Mesenteric fat pad (tissue), 1 donor: ENCODE results near the gene FARP1. TPM values are rescaled to one million over a fixed set of nuclear protein-coding genes. Genes with fewer than 3 reads are reported as not detected.

Experiments used
- DNase-seq: peaks from one replicate; pipeline ENCODE4 v3.0.0-alpha.2; 2020; ENCODE audit warnings: low spot score
- total RNA-seq: library from RNA; stranded (reverse); fragmentation: NEBNext Ultra II Directional; extraction: Animal tissue kit (Norgen Biotek cat#: 25700); gene quantifications from one replicate; pipeline ENCODE4 v1.2.1, GENCODE V29; 2021
- donor health status: DM: yes; HTN: yes; CAD: no.

Gene FARP1
- total RNA-seq, 1 donor from 2014 or later: 42.5 TPM

DNA sequence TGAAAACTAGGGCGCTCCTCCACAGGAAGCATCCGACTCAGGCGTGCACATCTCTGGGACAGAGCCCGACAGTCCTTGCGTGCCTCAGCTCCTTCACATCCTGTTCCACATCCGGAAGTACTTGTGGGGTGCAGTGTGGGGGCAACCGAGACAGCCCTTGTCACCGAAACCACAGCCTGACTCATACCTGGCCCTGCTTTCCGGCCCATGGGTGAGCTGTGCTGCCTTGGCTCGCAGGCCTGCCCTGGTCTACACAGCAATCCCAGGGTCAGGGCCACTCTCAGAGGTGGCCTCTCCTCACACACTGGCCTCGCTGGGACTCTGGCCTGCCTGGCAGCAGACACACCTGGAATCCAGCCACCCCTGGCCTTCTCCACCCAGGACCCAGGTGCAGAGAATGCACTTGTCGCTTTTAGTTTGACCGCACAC is 333.7 kb downstream of the FARP1 start:
- DNase-seq: no peak

- DNase-seq: no peak
Measured at GRCh38 chr13:98478189-98479129, 335.6 kb downstream of the FARP1 start.

DNA sequence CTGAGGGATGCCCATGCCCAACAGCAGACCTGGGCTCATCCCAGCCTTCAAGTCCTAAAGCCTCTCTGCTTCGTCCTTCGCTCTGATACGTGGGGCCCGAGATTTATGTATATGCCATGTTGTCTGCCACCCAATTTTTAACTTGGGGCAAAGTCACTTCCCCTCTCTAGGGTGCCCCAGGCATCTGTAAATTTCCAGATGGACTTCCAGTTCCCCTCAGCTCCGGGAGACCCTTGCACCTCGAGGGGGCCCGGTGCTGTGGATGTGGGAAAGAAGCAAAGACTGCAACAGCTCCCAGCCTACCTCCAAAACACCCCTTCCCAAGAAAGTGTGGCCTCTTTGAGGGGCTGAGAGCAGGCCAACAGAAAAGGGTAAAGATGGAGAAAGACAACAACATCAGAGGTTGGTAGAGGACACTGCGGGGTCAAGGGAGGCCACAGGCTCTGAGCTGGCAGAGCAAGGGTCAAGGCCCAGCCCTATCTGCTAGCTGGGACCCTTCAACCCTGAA is 336.7 kb downstream of the FARP1 start:
- peak; percentile 59 for DNase-seq

DNA sequence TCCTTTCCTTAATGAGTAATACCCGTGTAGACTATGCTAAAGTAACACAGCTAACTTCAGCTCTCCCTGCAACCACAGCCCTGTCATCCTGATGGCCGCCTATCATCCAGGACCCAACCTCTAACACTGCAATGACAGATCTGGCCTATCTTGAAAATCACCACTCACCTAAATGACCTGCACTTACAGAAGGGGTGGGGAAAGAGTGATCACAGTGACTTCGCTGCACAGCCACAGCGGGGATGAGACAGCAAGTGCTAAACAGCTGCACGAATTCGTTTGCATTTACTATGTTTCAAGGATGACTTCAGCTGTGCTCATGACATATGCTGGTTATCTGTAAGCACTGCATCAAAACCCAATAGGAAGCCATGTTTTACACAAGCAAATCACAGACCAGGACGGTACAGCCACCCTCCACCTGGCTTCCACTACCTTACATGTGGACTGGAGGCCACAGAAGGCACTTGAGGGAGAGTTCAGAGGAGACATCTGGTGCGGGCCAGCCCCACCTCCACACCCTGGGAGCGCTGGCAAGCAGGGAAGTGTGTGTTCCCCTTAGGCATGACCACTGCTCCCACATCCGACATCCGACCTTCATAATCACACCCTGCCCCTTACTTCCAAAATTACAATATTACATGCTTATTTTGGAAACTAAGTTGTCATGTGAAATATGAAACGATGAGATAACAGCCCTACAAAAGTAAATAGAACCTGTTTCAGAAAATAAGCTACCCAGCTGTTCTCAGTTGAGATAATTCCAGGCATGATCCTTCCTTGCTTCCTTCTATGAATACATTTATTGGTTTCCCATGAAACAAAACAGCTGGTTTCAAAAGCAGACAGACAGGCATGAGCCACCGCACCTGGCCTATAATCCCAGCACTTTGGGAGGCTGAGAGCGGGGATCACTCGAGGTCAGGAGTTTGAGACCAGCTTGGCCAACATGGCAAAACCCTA is 338.3 kb downstream of the FARP1 start:
- DNase-seq: peak; percentile 53

- peak; percentile 92 for DNase-seq
Measured at GRCh38 chr13:98482476-98483444, 339.9 kb downstream of the FARP1 start.

GRCh38 chr13:98483601-98484288 is 340.9 kb downstream of the FARP1 start:
- DNase-seq: peak; percentile 69

- DNase-seq: peak; percentile 91
Measured at GRCh38 chr13:98484289-98485219, 341.7 kb downstream of the FARP1 start.

- DNase-seq: peak; percentile 76
Measured at GRCh38 chr13:98485561-98485960, 342.7 kb downstream of the FARP1 start.

DNA sequence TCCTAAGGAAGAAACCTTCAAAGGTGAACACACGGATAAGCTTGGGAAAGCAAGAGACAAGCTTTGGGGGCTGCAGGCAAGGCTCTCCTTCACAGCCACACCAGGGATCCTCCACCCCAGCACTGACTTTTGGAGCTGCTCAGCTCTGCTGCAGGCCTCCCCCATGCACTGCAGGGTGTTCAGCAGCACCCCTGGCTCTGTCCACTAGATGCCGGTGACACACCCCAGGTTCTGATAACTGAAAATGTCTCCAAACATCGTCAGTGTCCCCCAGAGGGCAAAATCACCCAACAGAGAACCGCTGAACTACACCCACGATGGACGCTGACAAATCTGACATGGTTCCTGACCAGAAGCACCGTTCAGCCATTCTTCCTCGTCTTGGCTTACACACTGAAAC is 343.5 kb downstream of the FARP1 start:
- DNase-seq: no peak

- no peak for DNase-seq
Measured at GRCh38 chr13:98487016-98487415, 344.1 kb downstream of the FARP1 start.

- no peak for DNase-seq
Measured at GRCh38 chr13:98487522-98487921, 344.6 kb downstream of the FARP1 start.

GRCh38 chr13:98488736-98489135 is 345.8 kb downstream of the FARP1 start:
- no peak for DNase-seq

GRCh38 chr13:98489446-98490194 is 346.7 kb downstream of the FARP1 start:
- no peak for DNase-seq

GRCh38 chr13:98490195-98490836 is 347.4 kb downstream of the FARP1 start:
- DNase-seq: no peak

GRCh38 chr13:98490866-98491265 is 348.0 kb downstream of the FARP1 start:
- no peak for DNase-seq

- no peak for DNase-seq
Measured at GRCh38 chr13:98492335-98493041, 349.6 kb downstream of the FARP1 start.
